Measurements from ENCODE around the gene KRTAP4-8. TPM values are rescaled to one million over a fixed set of nuclear protein-coding genes. Genes with fewer than 3 reads are reported as not detected.
"Not testable (repeated sequence)": the region's sequence is repeated elsewhere in the genome, so short reads cannot be mapped to it uniquely, and the experiment has no call there.

The KRTAP4-8 gene
- total RNA-seq, 1 experiment from 2014 or later: not detected

DNA sequence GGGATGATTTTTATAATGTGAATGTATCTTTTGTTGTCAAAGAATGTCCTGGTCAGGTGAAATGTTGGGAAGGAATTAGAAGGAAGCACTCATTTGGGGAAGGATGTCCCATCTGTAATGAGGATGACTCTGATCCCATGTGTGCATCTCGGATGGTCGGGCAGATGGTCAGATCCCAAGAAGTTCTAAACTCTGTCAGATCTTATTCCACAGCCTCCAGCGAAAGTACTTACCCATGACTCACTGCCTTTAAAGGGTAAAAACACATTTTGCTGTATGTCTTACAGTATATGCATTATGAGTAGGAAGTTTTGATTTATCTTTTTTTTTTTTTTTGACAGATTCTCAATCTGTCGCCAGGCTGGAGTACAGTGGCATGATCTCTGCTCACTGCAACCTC is 20.8 kb upstream of the KRTAP4-8 start:
- no TSS peak for BruUV-seq (replicated peaks)
- H3K9me3 ChIP-seq (ENCODE audit: control insufficient read depth, insufficient read depth, low read depth, low read length): no peaks in the 10 kb centered on the region
- no peak for DNase-seq (ENCODE audit: low read depth, low spot score)
- TF ChIP-seq, protein P1, sequence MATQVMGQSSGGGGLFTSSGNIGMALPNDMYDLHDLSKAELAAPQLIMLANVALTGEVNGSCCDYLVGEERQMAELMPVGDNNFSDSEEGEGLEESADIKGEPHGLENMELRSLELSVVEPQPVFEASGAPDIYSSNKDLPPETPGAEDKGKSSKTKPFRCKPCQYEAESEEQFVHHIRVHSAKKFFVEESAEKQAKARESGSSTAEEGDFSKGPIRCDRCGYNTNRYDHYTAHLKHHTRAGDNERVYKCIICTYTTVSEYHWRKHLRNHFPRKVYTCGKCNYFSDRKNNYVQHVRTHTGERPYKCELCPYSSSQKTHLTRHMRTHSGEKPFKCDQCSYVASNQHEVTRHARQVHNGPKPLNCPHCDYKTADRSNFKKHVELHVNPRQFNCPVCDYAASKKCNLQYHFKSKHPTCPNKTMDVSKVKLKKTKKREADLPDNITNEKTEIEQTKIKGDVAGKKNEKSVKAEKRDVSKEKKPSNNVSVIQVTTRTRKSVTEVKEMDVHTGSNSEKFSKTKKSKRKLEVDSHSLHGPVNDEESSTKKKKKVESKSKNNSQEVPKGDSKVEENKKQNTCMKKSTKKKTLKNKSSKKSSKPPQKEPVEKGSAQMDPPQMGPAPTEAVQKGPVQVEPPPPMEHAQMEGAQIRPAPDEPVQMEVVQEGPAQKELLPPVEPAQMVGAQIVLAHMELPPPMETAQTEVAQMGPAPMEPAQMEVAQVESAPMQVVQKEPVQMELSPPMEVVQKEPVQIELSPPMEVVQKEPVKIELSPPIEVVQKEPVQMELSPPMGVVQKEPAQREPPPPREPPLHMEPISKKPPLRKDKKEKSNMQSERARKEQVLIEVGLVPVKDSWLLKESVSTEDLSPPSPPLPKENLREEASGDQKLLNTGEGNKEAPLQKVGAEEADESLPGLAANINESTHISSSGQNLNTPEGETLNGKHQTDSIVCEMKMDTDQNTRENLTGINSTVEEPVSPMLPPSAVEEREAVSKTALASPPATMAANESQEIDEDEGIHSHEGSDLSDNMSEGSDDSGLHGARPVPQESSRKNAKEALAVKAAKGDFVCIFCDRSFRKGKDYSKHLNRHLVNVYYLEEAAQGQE (IDR thresholded peaks at IDR 0.05; ENCODE audit: insufficient read depth in 1 of 2, low read depth in 2 of 2, low read length in 1 of 2): no peak
- TF ChIP-seq, protein P2, sequence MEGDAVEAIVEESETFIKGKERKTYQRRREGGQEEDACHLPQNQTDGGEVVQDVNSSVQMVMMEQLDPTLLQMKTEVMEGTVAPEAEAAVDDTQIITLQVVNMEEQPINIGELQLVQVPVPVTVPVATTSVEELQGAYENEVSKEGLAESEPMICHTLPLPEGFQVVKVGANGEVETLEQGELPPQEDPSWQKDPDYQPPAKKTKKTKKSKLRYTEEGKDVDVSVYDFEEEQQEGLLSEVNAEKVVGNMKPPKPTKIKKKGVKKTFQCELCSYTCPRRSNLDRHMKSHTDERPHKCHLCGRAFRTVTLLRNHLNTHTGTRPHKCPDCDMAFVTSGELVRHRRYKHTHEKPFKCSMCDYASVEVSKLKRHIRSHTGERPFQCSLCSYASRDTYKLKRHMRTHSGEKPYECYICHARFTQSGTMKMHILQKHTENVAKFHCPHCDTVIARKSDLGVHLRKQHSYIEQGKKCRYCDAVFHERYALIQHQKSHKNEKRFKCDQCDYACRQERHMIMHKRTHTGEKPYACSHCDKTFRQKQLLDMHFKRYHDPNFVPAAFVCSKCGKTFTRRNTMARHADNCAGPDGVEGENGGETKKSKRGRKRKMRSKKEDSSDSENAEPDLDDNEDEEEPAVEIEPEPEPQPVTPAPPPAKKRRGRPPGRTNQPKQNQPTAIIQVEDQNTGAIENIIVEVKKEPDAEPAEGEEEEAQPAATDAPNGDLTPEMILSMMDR (IDR thresholded peaks at IDR 0.05): no peak
- no peak for TF ChIP-seq POLR2AphosphoS5 (IDR thresholded peaks at IDR 0.05; ENCODE audit: low read depth, low read length)
- TF ChIP-seq SIN3A (IDR thresholded peaks at IDR 0.05; ENCODE audit: borderline replicate concordance, insufficient read depth, low read depth, low read length): no peak
- TF ChIP-seq TCF7L2 (IDR thresholded peaks at IDR 0.05; ENCODE audit: low read depth, low read length): no peak
- intact Hi-C loops (cut with micrococcal nuclease; ENCODE audit: unreplicated experiment): no loop called here
- no peak overlapping the region for H3K4me3 ChIP-seq (ENCODE audit: low read depth in 2 of 2, low read length in 2 of 2)
- in situ Hi-C loops (cut with HindIII; ENCODE audit: low pct_unique_long_range_greater_than_20kb, low sequenced_read_pairs): no loop called here
- ATAC-seq: no peak
- no peaks in the 10 kb centered on the region for H3K36me3 ChIP-seq (ENCODE audit: control insufficient read depth, insufficient read depth, low read length)
- no peak overlapping the region for H3K27ac ChIP-seq (ENCODE audit: low read length)
- H3K4me1 ChIP-seq (ENCODE audit: control insufficient read depth, insufficient read depth, low read length): no peaks in the 10 kb centered on the region
- ChIA-PET CTCF (no interaction called here), POLR2A (no interaction called here)
- no peaks in the 10 kb centered on the region for H3K27me3 ChIP-seq (ENCODE audit: control insufficient read depth, insufficient read depth, low read length)

DNA sequence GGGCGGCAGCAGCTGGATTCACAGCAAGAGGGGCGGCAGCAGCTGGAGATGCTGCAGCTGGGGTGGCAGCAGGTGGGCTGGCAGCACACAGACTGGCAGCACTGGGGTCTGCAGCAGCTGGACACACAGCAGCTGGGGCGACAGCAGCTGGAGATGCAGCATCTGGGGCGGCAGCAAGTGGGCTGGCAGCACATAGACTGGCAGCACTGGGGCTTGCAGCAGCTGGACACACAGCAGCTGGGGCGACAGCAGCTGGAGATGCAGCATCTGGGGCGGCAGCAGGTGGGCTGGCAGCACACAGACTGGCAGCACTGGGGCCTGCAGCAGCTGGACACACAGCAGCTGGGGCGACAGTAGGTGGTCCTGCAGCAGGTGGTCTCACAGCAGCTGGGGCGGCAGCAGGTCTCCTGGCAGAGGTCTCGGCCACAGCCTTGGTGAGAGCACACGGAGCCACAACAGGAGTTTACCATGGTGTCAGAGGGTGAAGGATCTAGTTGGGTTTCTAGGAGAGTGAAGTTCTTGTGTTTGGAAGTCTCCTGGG is 20.0 kb upstream of the KRTAP4-8 start, which contains the start of gene KRTAP4-11:
KRTAP4-11 (minus strand) TSS at position 528 of the 541 bp plus-strand sequence; CDS start at position 470, 58 bp downstream.
- H3K36me3 ChIP-seq (ENCODE audit: control insufficient read depth, insufficient read depth, low read length); POLR2A ChIA-PET; ATAC-seq; H3K4me3 ChIP-seq (ENCODE audit: low read depth in 2 of 2, low read length in 2 of 2); H3K9me3 ChIP-seq (ENCODE audit: control insufficient read depth, insufficient read depth, low read depth, low read length); BruUV-seq (replicated peaks); DNase-seq (ENCODE audit: low read depth, low spot score); H3K27me3 ChIP-seq (ENCODE audit: control insufficient read depth, insufficient read depth, low read length); CTCF ChIA-PET; in situ Hi-C loops (cut with HindIII; ENCODE audit: low pct_unique_long_range_greater_than_20kb, low sequenced_read_pairs); H3K4me1 ChIP-seq (ENCODE audit: control insufficient read depth, insufficient read depth, low read length); H3K27ac ChIP-seq (ENCODE audit: low read length); intact Hi-C loops (cut with micrococcal nuclease; ENCODE audit: unreplicated experiment): not testable (repeated sequence)

DNA sequence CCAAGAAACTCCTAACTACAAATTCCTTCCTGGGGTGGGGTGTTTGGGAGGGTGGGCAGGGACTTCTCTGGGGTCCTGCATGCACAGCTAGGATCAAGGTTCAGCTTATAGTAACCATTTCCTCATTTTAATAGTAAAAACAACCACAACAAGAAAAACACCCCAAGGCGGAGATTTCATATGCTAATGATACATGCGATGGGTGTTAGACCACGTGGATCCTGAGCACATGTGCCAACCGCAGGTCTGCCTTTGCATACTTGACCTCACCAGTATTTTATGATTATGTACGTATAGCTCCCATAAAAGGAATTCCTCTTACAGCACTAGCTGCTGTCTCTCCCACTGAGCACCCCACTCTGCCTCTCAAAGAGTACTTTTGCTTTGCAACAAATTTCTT is 18.4 kb upstream of the KRTAP4-8 start:
- Histone ChIP-seq H3K27ac (ENCODE audit: low read length) (no peak overlapping the region), H3K4me3 (ENCODE audit: low read depth in 2 of 2, low read length in 2 of 2) (no peak overlapping the region), H3K36me3 (ENCODE audit: control insufficient read depth, insufficient read depth, low read length) (no peaks in the 10 kb centered on the region), H3K27me3 (ENCODE audit: control insufficient read depth, insufficient read depth, low read length) (no peaks in the 10 kb centered on the region), H3K9me3 (ENCODE audit: control insufficient read depth, insufficient read depth, low read depth, low read length) (peaks cover 6% of the 10 kb centered on the region; the same call in 1 of the 2 replicates), H3K4me1 (ENCODE audit: control insufficient read depth, insufficient read depth, low read length) (no peaks in the 10 kb centered on the region)
- DNase-seq (ENCODE audit: low read depth, low spot score) (no peak), ATAC-seq (no peak)
- POLR2A ChIA-PET: no interaction called here
- BruUV-seq (replicated peaks): no TSS peak
- intact Hi-C loops (cut with micrococcal nuclease; ENCODE audit: unreplicated experiment): no loop called here
- in situ Hi-C loops (cut with HindIII; ENCODE audit: low pct_unique_long_range_greater_than_20kb, low sequenced_read_pairs): no loop called here
- TF ChIP-seq, protein P1 (IDR thresholded peaks at IDR 0.05; ENCODE audit: insufficient read depth in 1 of 2, low read depth in 2 of 2, low read length in 1 of 2): no peak
- TF ChIP-seq, protein P2 (IDR thresholded peaks at IDR 0.05): no peak
- TF ChIP-seq POLR2AphosphoS5 (IDR thresholded peaks at IDR 0.05; ENCODE audit: low read depth, low read length) (no peak), TCF7L2 (IDR thresholded peaks at IDR 0.05; ENCODE audit: low read depth, low read length) (no peak), SIN3A (IDR thresholded peaks at IDR 0.05; ENCODE audit: borderline replicate concordance, insufficient read depth, low read depth, low read length) (no peak)
- CTCF ChIA-PET: no interaction called here

Measured in Panc1 (cell line).